Adrenal gland (tissue), 12 donors: ENCODE measurements around the gene GATA2. TPM values are rescaled to one million over a fixed set of nuclear protein-coding genes. Genes with fewer than 3 reads are reported as not detected.

Experiments
- DNase-seq, 7 donors: peaks; one replicate each; pipeline ENCODE4 v3.0.0-alpha.2; 2019 to 2020
- H3K27ac ChIP-seq, 5 donors: fragments of 200-600 bp; sonication (generic) in 4 of 5; 1 replicate in 3 of 5; 2 replicates in 2 of 5; pipeline versions ENCODE4 v1.5.1 to v1.8.0; 2016 to 2020; ENCODE audit warnings: mild to moderate bottlenecking in 1 of 5
- H3K27me3 ChIP-seq: fragments of 200-600 bp; 2 replicates; pipeline ENCODE4 v1.8.0; 2021
- H3K36me3 ChIP-seq, 2 donors: fragments of 200-600 bp; replicated peaks in 1 of 2; 1 replicate in 1 of 2; 2 replicates in 1 of 2; pipeline versions ENCODE4 v1.5.1 to v1.8.0; 2018 to 2022
- H3K4me1 ChIP-seq, 2 donors: fragments of 200-600 bp; replicated peaks in 1 of 2; 1 replicate in 1 of 2; 2 replicates in 1 of 2; pipeline versions ENCODE4 v1.5.1 to v1.8.0; 2018 to 2021
- H3K4me3 ChIP-seq, 4 donors: fragments of 200-600 bp; sonication (generic) in 3 of 4; one replicate each; pipeline ENCODE4 v1.5.1; 2016 to 2018
- H3K9me3 ChIP-seq, 3 donors: fragments of 200-600 bp; sonication (generic) in 1 of 3; replicated peaks in 1 of 3; 1 replicate in 2 of 3; 2 replicates in 1 of 3; pipeline versions ENCODE4 v1.5.1 to v1.8.0; 2016 to 2021
- POLR2A ChIP-seq, 2 donors: fragments of 450-650 bp; IDR thresholded peaks; one replicate each; pipeline ENCODE4 v1.6.1; 2017; ENCODE audit warnings: antibody characterized with exemption in 2 of 2, mild to moderate bottlenecking in 2 of 2, moderate library complexity in 1 of 2
- WGBS, 4 donors: extraction: QIAGEN DNeasy Blood & Tissue Kit in 2 of 4; methylation state at CpG; one replicate each; pipeline versions ENCODE4 v1.1.5 to v1.1.7; 2013 to 2017; 5-methylcytosine and 5-hydroxymethylcytosine counted together
- intact Hi-C, 2 donors: fragments of 100-400 bp; cut with DNase I; formaldehyde crosslinking; loops; one replicate each; pipeline versions ENCODE4 v1.14.1 to v1.15.0; 2022 to 2023
- polyA plus RNA-seq, 3 donors: library from polyadenylated mRNA; stranded (reverse); fragments of 200-250 nt in 2 of 3; fragments of 350-450 nt in 1 of 3; fragmentation: Illumina TruSeq in 1 of 3; extraction: RNeasy Lipid Tissue Mini Kit (QIAGEN cat#74804) in 1 of 3; gene quantifications; one replicate each; pipeline ENCODE4 v1.2.3, GENCODE V29; 2013 to 2014
- total RNA-seq, 9 donors: library from RNA; depleted of rRNA in 4 of 9; stranded (reverse); fragments of >200 nt in 4 of 9; fragments of 120-200 nt in 1 of 9; fragmentation: NEBNext Ultra II Directional in 1 of 9; extraction: Animal tissue kit (Norgen Biotek cat#: 25700) in 1 of 9; gene quantifications; one replicate each; pipeline versions ENCODE4 v1.1.0 to v1.2.4, GENCODE V29; 2013 to 2023
- TF ChIP-seq, protein P1 (sequence below), 6 experiments: fragments of 450-650 bp in 4 of 6; fragments of 200-600 bp in 2 of 6; sonication (generic) in 1 of 6; IDR thresholded peaks; 1 replicate in 5 of 6; 2 replicates in 1 of 6; pipeline versions ENCODE4 v1.5.1 to v1.8.0; 2016 to 2021; ENCODE audit warnings: antibody characterized with exemption in 6 of 6, mild to moderate bottlenecking in 2 of 6, moderate library complexity in 1 of 6
- donor health status: healthy with polysubstance abuse.
- donor health status: Bipolar disorder and iron deficiency.
- donor health status: DM: yes; HTN: yes; CAD: no.
- donor health status: DM: no; HTN: no; CAD: no.
- donor health status: DM: no; HTN: no; CAD: no.
- donor health status: DM: yes; HTN: yes; CAD: no.

GATA2 gene
- total and polyA plus RNA-seq, 12 donors = 3.4 to 37.5 (median 7.4) TPM

DNA sequence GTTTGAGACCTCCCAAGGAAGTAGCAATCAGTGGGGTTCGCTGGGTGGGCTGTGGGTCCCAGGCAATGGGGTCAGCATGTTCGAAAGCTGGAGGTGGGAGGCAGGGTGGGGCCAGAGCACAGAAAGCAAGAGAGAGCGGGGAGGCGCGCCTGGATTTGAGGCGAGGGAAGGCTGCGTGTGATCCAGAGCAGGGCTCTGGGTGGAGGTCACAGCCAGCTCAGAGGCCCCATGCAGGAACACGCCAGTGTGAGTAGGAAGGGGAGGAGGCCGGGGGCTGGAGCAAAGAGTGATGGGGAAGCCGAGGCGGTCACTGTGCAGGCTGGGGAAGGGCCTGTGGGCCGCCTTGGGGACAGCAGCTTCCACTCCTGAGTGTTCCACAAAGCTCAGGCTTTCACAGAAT, 35.1 kb downstream of the GATA2 start:
- WGBS, 4 donors = 65 to 82% (median 78%) methylated on average over 12 of the region's 12 CpGs
- DNase-seq = no peak
- Histone ChIP-seq H3K9me3 (no peaks in the 10 kb centered on the region), H3K27me3 (peaks cover 4% of the 10 kb centered on the region), H3K36me3 (no peaks in the 10 kb centered on the region), H3K27ac (peak overlapping the region in 1 of 5 donors; percentile 47), H3K4me1 (no peaks in the 10 kb centered on the region), H3K4me3 (no peak overlapping the region)
- TF ChIP-seq, protein P1, sequence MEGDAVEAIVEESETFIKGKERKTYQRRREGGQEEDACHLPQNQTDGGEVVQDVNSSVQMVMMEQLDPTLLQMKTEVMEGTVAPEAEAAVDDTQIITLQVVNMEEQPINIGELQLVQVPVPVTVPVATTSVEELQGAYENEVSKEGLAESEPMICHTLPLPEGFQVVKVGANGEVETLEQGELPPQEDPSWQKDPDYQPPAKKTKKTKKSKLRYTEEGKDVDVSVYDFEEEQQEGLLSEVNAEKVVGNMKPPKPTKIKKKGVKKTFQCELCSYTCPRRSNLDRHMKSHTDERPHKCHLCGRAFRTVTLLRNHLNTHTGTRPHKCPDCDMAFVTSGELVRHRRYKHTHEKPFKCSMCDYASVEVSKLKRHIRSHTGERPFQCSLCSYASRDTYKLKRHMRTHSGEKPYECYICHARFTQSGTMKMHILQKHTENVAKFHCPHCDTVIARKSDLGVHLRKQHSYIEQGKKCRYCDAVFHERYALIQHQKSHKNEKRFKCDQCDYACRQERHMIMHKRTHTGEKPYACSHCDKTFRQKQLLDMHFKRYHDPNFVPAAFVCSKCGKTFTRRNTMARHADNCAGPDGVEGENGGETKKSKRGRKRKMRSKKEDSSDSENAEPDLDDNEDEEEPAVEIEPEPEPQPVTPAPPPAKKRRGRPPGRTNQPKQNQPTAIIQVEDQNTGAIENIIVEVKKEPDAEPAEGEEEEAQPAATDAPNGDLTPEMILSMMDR (IDR thresholded peaks at IDR 0.05) = no peak
- TF ChIP-seq POLR2A (IDR thresholded peaks at IDR 0.05) = no peak
- intact Hi-C loops = no loop called here

DNA sequence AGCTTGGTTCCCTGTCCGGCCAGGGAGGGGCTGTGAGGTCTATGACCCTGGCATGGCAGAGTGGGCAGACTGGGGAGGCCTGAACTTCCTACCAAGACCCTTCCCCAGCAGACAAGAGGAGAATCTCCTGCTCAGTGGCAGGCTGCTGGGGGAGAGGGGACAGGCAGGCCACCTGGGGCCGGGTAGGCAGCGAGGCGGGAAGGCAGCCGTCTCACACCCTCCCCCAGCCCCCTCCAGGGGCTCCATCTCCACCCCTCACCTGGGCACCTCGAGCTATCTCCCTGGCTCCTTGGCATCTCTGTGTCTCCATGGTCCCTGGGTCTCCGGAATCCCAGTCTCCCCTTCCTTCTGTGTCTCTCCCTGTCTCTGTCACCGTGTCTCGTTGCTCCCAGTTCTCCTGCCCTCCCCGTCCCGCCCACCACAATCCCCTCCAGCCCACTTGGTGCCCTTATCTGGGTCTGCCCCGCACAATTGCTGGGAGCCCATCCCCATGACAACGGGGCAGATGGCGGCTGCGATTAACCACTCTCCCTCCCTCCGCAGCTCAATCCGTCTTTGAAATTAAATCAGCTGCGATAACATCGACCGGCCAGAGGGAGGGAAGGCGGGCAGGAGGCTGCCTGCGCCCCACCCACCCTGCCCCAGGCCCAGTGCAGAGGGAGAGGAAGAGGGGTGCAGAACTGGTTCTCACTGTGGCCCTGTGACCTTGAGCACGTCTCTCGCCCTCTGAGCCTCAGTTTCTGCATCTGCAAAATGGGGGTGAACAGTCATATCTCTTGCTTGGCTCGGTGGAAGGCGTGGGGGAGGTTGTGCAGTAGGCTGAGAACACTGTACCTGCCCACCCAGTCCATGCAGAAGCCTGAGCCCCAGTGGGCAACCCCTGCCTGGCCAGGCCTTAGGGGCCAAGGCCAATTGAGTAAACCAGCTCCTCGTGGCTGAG, 36.0 kb downstream of the GATA2 start:
- 41 to 61% (median 44%) methylated on average over 22 to 27 of the region's 27 CpGs for WGBS, 4 donors
- Histone ChIP-seq H3K36me3 (no peaks in the 10 kb centered on the region), H3K4me3 (no peak overlapping the region), H3K27ac (peak overlapping the region in 1 of 5 donors; percentile 38), H3K9me3 (no peaks in the 10 kb centered on the region), H3K4me1 (no peaks in the 10 kb centered on the region), H3K27me3 (peaks cover 4% of the 10 kb centered on the region)
- DNase-seq = peak in 1 of 7 donors; percentile 75
- TF ChIP-seq POLR2A (IDR thresholded peaks at IDR 0.05) = no peak
- TF ChIP-seq, protein P1 (IDR thresholded peaks at IDR 0.05) = no peak
- intact Hi-C loops = no loop called here

DNA sequence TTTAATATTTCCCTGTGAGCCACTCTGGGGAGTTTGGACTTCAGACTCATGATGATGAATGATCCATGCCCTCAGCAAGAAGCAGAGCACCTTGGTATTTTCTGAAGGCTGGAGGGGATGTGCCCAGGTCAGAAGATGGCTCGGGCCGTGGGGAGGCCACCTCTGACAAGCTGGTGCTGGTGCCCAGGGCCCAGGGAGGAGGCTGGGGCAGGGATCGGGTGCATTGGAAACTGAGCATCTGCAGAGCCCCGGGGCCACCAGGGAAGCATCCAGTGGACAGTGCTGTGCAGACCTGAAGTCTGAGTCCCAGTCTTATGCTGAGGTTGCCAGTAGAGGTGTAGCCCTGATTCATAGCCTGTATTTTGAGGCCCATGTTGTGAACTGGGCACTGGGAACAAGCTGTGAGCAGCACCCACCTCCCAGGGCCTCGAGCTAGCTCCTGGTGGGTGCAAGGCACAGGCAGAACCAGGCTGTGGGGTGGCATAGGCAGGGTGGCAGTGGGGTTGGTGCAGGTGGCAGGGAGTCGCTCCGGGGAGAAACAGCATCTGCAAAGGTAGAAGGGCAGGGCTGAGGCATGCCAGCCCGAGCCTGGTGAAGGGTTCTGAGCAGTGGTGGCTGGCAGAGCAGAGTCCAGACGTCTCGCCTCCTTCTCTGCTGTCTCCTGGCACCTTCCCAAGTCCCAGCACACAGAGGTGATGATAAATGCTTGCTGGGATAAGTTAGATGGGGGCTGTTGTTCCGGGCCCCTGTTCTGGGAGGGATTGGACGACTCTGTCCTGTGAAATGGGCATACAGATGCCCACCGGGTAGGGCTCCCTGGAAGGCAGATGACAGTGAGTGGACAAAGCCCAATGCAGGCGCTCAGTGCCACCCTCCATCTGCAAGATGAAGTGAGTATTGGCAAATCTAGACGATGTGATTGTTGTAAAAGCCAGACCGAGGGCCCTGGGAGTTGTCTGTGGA, 36.9 kb downstream of the GATA2 start:
- H3K36me3 ChIP-seq = no peaks in the 10 kb centered on the region
- no peaks in the 10 kb centered on the region for H3K4me1 ChIP-seq
- peak overlapping the region in 1 of 5 donors; percentile 38 for H3K27ac ChIP-seq
- peak in 1 of 7 donors; percentile 63 for DNase-seq
- no peak overlapping the region for H3K4me3 ChIP-seq
- no peaks in the 10 kb centered on the region for H3K9me3 ChIP-seq
- whole genome bisulfite sequencing, 4 donors = 58 to 73% (median 62%) methylated on average over 10 to 16 of the region's 16 CpGs
- intact Hi-C loops = no loop called here
- TF ChIP-seq, protein P1 (IDR thresholded peaks at IDR 0.05) = no peak
- no peak for TF ChIP-seq POLR2A (IDR thresholded peaks at IDR 0.05)
- H3K27me3 ChIP-seq = peaks cover 4% of the 10 kb centered on the region

DNA sequence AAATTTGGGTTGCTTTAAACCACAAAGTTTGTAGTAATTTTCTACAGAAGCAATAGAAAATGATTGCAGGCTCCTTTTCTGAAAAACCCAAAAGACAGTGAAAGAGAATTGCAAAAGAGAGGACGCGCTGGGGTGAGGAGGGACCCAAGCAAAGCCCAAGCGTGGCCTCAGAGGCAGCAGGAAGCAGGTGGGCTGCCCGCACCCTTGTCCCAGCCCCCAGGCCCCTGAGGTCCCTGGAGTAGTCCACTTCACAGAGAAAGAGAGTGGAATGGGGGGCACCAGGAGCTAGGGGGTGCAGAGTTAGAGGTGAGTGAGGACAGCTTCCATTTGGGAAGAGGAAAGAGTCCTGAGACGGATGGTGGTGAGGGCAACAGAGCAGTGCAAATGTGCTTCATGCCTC, 37.9 kb downstream of the GATA2 start:
- no peak overlapping the region for H3K4me3 ChIP-seq
- no peak for TF ChIP-seq POLR2A (IDR thresholded peaks at IDR 0.05)
- TF ChIP-seq, protein P1 (IDR thresholded peaks at IDR 0.05) = no peak
- DNase-seq = no peak
- intact Hi-C loops = no loop called here
- no peaks in the 10 kb centered on the region for H3K4me1 ChIP-seq
- peaks cover 4% of the 10 kb centered on the region for H3K27me3 ChIP-seq
- WGBS, 4 donors = 64 to 80% (median 74%) methylated on average over 5 of the region's 5 CpGs
- H3K9me3 ChIP-seq = no peaks in the 10 kb centered on the region
- no peak overlapping the region for H3K27ac ChIP-seq
- H3K36me3 ChIP-seq = no peaks in the 10 kb centered on the region
